ENCODE data around the gene KRTAP10-8.

GRCh38 chr21:44576025-44576420 is 35.9 kb upstream of the KRTAP10-8 start:
- TF ChIP-seq EZH2 (IDR thresholded peaks at IDR 0.05; ENCODE audit: borderline replicate concordance, insufficient read depth, low read length, poor library complexity, severe bottlenecking) (no peak), CTCF (IDR thresholded peaks at IDR 0.05; ENCODE audit: poor library complexity, severe bottlenecking) (no peak), POLR2AphosphoS5 (IDR thresholded peaks at IDR 0.05) (no peak), SMC3 (conservative IDR thresholded peaks at IDR 0.05; ENCODE audit: poor library complexity) (no peak), RAD21 (conservative IDR thresholded peaks at IDR 0.05) (no peak), REST (IDR thresholded peaks at IDR 0.05; ENCODE audit: borderline replicate concordance) (no peak), EP300 (conservative IDR thresholded peaks at IDR 0.05; ENCODE audit: poor library complexity, severe bottlenecking) (no peak)
